ENCODE measurements around the gene TBCB. TPM values are rescaled to one million over a fixed set of nuclear protein-coding genes. Genes with fewer than 3 reads are reported as not detected.
A peak's percentile ranks its signal among the peaks of the same experiment; 100 is the strongest.

The TBCB gene
- polyA plus RNA-seq, 3 donors, result 167 to 233 (median 178) TPM

- H3K9me3 ChIP-seq (replicated peaks in 1 of 2; ENCODE audit: control insufficient read depth in 1 of 2, insufficient read depth in 1 of 2, low read length in 2 of 2), result no peaks in the 10 kb centered on the region
- TF ChIP-seq CTCF (IDR thresholded peaks at IDR 0.05), result no peak
- no peaks in the 10 kb centered on the region for H3K27me3 ChIP-seq (ENCODE audit: control insufficient read depth in 2 of 2, insufficient read depth in 2 of 2, low read length in 2 of 2)
- Mint-ChIP-seq H3K4me3 (peak overlapping the region; percentile 89 to 94), H3K9me3 (no peaks in the 10 kb centered on the region), H3K27ac (peak overlapping the region; percentile 88 to 97 (median 96)), H3K4me1 (peaks cover 26% of the 10 kb centered on the region), H3K27me3 (ENCODE audit: low read depth in 3 of 3) (peaks cover 0 to 7% (median 0%) of the 10 kb centered on the region in 3 donors), H3K36me3 (peaks cover 39 to 40% of the 10 kb centered on the region in 2 donors)
- H3K4me1 ChIP-seq (ENCODE audit: control insufficient read depth in 1 of 2, insufficient read depth in 2 of 2, low read length in 2 of 2), result peaks cover 25 to 34% of the 10 kb centered on the region in 2 donors
- intact Hi-C loops (cut with micrococcal nuclease), result loop anchor here (2.0 to 10.0 kb wide), 6 partner anchors 27 to 571 kb away; partner anchors contain the start of genes CAPNS1 (in 1 of the 2), HCST (in 1 of the 2), HSPB6 (in 1 of the 2) and NFKBID (in 1 of the 2)
- peak overlapping the region; percentile 81 for H3K4me2 ChIP-seq (replicated peaks; ENCODE audit: extremely low read depth, low read length, poor library complexity, severe bottlenecking)
- H2AFZ ChIP-seq (ENCODE audit: insufficient read depth, low read depth, low read length, poor library complexity, severe bottlenecking), result peak overlapping the region; percentile 94
- 13% methylated on average over 34 of the region's 48 CpGs for WGBS (ENCODE audit: insufficient coverage)
- H3K27ac ChIP-seq (ENCODE audit: low read depth in 1 of 2, low read length in 2 of 2), result peak overlapping the region; percentile 68 to 80
- peaks cover 7% of the 10 kb centered on the region for H4K20me1 ChIP-seq (ENCODE audit: insufficient read depth, low read length)
- H3K4me3 ChIP-seq (replicated peaks in 1 of 3; ENCODE audit: low read depth in 2 of 3, low read length in 3 of 3), result peak overlapping the region; percentile 53 to 90 (median 85)
- DNase-seq, result peak in 1 of 3 donors; percentile 16
- peak overlapping the region; percentile 62 for H3K9ac ChIP-seq (ENCODE audit: insufficient read depth, low read length, poor library complexity, severe bottlenecking)
- H3K79me2 ChIP-seq (ENCODE audit: insufficient read depth, low read length), result peaks cover 30% of the 10 kb centered on the region
- peaks cover 21 to 28% of the 10 kb centered on the region in 2 donors for H3K36me3 ChIP-seq (replicated peaks in 1 of 2; ENCODE audit: control insufficient read depth in 1 of 2, insufficient read depth in 2 of 2, low read length in 2 of 2)
Observed at GRCh38 chr19:36113894-36114720, 1.2 kb upstream of the TBCB start.

GRCh38 chr19:36114721-36115452, 381 bp upstream of the TBCB start, which contains the start of gene POLR2I:
Gene POLR2I, minus strand, starts transcription at chr19:36114875. Its CDS starts 19 bp downstream, at chr19:36114856.
- Histone ChIP-seq H3K36me3 (replicated peaks in 1 of 2; ENCODE audit: control insufficient read depth in 1 of 2, insufficient read depth in 2 of 2, low read length in 2 of 2) (peaks cover 21 to 35% of the 10 kb centered on the region in 2 donors), H3K4me1 (ENCODE audit: control insufficient read depth in 1 of 2, insufficient read depth in 2 of 2, low read length in 2 of 2) (peaks cover 25 to 34% of the 10 kb centered on the region in 2 donors), H3K4me2 (replicated peaks; ENCODE audit: extremely low read depth, low read length, poor library complexity, severe bottlenecking) (peak within 1 kb of the TSS; percentile 81), H2AFZ (ENCODE audit: insufficient read depth, low read depth, low read length, poor library complexity, severe bottlenecking) (peak within 1 kb of the TSS; percentile 94), H3K27me3 (ENCODE audit: control insufficient read depth in 2 of 2, insufficient read depth in 2 of 2, low read length in 2 of 2) (no peaks in the 10 kb centered on the region), H3K9ac (ENCODE audit: insufficient read depth, low read length, poor library complexity, severe bottlenecking) (peak within 1 kb of the TSS; percentile 62), H3K79me2 (ENCODE audit: insufficient read depth, low read length) (peaks cover 30% of the 10 kb centered on the region), H4K20me1 (ENCODE audit: insufficient read depth, low read length) (peaks cover 7% of the 10 kb centered on the region), H3K9me3 (replicated peaks in 1 of 2; ENCODE audit: control insufficient read depth in 1 of 2, insufficient read depth in 1 of 2, low read length in 2 of 2) (no peaks in the 10 kb centered on the region), H3K4me3 (replicated peaks in 1 of 3; ENCODE audit: low read depth in 2 of 3, low read length in 3 of 3) (peak within 1 kb of the TSS; percentile 53 to 90 (median 85)), H3K27ac (ENCODE audit: low read depth in 1 of 2, low read length in 2 of 2) (peak within 1 kb of the TSS; percentile 68 to 80)
- intact Hi-C loops (cut with micrococcal nuclease), result loop anchor here (1.0 to 10.0 kb wide), 10 partner anchors 26 to 570 kb away; partner anchors contain the start of genes ZNF565 (in 2 of the 2), ALKBH6 (in 1 of the 2), CAPNS1 (in 1 of the 2) and HCST (in 1 of the 2)
- Mint-ChIP-seq H3K9me3 (no peaks in the 10 kb centered on the region), H3K36me3 (peaks cover 45 to 48% of the 10 kb centered on the region in 2 donors), H3K4me3 (peak within 1 kb of the TSS; percentile 89 to 94), H3K27me3 (ENCODE audit: low read depth in 3 of 3) (peaks cover 0 to 7% (median 0%) of the 10 kb centered on the region in 3 donors), H3K27ac (peak within 1 kb of the TSS; percentile 88 to 97 (median 96)), H3K4me1 (peaks cover 26% of the 10 kb centered on the region)
- WGBS (ENCODE audit: insufficient coverage), result under 1% methylated on average over 60 of the region's 60 CpGs
- no peak for TF ChIP-seq CTCF (IDR thresholded peaks at IDR 0.05)
- peak; percentile 99 to 100 (median 99) for DNase-seq

Data from CD14-positive monocyte (primary cell).